Type B pancreatic cell (in vitro differentiated cells): ENCODE data around the gene CFAP77. TPM values are rescaled to one million over a fixed set of nuclear protein-coding genes. Genes with fewer than 3 reads are reported as not detected.

Source experiments
- DNase-seq: peaks from one replicate; pipeline ENCODE4 v3.0.0; 2021; ENCODE audit warnings: mixed read lengths; ENCODE audit not compliant: unreplicated experiment; ENCODE audit errors: extremely low spot score
- H3K27ac Mint-ChIP-seq: 2 replicates; pipeline ENCODE4 v1.8.0; 2021; ENCODE audit warnings: mild to moderate bottlenecking, mixed read lengths
- H3K27me3 Mint-ChIP-seq: 2 replicates; pipeline ENCODE4 v1.8.0; 2021; ENCODE audit warnings: mixed read lengths
- H3K36me3 Mint-ChIP-seq: 2 replicates; pipeline ENCODE4 v1.8.0; 2021; ENCODE audit warnings: mixed read lengths
- H3K4me1 Mint-ChIP-seq: one replicate; pipeline ENCODE4 v1.8.0; 2021; ENCODE audit warnings: mixed read lengths; ENCODE audit not compliant: unreplicated experiment
- H3K4me3 Mint-ChIP-seq: 2 replicates; pipeline ENCODE4 v1.8.0; 2021; ENCODE audit warnings: mild to moderate bottlenecking, mixed read lengths
- H3K9me3 Mint-ChIP-seq: 2 replicates; pipeline ENCODE4 v1.8.0; 2021; ENCODE audit warnings: mixed read lengths
- total RNA-seq: library from RNA; stranded (reverse); gene quantifications from 2 replicates; pipeline ENCODE4 v1.2.1, GENCODE V29; 2021; ENCODE audit warnings: low replicate concordance
- TF ChIP-seq, protein P1 (sequence below): fragments of 200-600 bp; sonication (generic); conservative IDR thresholded peaks from 2 replicates; pipeline ENCODE4 v1.5.0; 2021; ENCODE audit warnings: antibody characterized with exemption, mild to moderate bottlenecking

The CFAP77 gene
- total RNA-seq, 1 donor from 2014 or later = 1.5 TPM

GRCh38 chr9:132505991-132506655, 96.1 kb downstream of the CFAP77 start:
- TF ChIP-seq, protein P1, sequence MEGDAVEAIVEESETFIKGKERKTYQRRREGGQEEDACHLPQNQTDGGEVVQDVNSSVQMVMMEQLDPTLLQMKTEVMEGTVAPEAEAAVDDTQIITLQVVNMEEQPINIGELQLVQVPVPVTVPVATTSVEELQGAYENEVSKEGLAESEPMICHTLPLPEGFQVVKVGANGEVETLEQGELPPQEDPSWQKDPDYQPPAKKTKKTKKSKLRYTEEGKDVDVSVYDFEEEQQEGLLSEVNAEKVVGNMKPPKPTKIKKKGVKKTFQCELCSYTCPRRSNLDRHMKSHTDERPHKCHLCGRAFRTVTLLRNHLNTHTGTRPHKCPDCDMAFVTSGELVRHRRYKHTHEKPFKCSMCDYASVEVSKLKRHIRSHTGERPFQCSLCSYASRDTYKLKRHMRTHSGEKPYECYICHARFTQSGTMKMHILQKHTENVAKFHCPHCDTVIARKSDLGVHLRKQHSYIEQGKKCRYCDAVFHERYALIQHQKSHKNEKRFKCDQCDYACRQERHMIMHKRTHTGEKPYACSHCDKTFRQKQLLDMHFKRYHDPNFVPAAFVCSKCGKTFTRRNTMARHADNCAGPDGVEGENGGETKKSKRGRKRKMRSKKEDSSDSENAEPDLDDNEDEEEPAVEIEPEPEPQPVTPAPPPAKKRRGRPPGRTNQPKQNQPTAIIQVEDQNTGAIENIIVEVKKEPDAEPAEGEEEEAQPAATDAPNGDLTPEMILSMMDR = no peak
- H3K9me3 Mint-ChIP-seq = no peaks in the 10 kb centered on the region
- no peaks in the 10 kb centered on the region for H3K36me3 Mint-ChIP-seq
- H3K27me3 Mint-ChIP-seq = peaks cover 70% of the 10 kb centered on the region
- no peak overlapping the region for H3K4me3 Mint-ChIP-seq
- H3K27ac Mint-ChIP-seq = no peak overlapping the region
- peaks cover 19% of the 10 kb centered on the region for H3K4me1 Mint-ChIP-seq
- no peak for DNase-seq

DNA sequence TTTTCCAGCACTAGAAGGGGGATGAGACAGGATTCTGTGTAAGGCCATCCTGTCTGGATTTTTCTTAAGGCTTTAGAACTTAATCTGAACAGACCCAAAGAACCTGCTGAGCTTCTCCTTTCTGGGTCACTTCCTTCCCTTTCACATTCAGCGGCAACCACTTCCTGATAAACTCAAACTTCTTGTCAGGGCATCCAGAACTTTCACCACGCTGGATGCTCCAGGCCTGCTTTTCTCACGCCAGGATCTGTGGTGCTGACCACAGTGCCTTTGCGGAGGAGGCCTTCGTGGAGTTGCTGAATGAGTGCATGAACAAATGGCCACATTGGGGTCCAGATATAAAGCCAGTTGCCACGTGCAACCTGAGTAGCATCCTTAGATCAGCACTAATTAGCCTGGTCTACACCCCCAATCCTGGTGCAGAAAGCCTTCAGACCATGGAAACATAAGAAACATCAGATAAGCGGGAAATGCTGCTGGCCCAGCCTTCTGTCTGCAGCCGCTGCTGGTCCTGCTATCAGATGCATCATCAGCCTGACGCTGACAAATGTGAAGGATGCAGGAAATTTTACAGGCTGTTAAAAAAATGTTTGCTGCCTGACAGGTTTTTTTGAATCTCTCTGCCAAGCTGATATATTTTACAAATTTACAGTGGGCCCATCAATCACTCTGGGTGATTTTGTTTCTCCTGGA, 97.1 kb downstream of the CFAP77 start:
- Mint-ChIP-seq H3K27ac (peak overlapping the region; percentile 42), H3K27me3 (peaks cover 77% of the 10 kb centered on the region), H3K36me3 (no peaks in the 10 kb centered on the region), H3K4me1 (peaks cover 19% of the 10 kb centered on the region), H3K4me3 (no peak overlapping the region), H3K9me3 (no peaks in the 10 kb centered on the region)
- no peak for DNase-seq
- TF ChIP-seq, protein P1 = no peak

DNA sequence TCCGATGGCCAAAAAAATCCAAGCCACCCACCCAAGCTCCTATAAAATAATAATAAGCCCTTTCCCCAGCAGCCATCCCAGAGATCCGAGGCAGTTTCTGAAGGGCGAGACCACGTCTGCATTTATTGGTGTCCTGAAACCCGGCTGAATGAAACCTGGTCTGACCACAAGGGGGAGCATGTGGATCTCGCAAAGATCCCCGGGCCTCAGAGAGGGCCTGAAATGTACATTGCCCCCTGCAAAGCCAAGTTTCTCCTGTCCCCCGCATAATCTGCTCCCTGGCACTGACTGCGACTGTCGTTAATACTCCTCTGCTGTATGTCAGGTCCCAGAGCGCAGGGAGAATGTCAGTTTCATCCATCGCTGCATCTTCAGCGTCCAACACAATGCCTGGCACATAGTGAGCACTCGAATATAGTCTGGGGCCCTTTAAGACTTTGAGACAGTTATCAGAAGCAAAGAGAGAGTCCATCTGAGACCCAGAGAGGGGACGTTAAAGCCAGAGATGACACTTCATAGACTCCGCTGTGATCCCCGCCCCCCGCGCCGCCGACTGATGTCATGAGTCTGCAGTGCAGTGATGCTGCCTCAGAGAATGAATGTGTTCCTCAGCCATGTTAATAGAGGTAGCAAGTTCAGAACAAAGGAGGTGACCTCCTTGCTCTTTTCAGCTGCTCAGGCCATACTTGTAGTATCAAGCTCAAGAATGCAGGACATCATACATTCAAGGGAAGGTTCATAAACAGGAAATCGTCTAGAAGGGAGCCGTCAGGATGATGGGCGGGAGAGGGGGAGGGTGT, 97.9 kb downstream of the CFAP77 start:
- Mint-ChIP-seq H3K27ac (peak overlapping the region; percentile 42), H3K27me3 (peaks cover 74% of the 10 kb centered on the region), H3K4me3 (no peak overlapping the region), H3K36me3 (no peaks in the 10 kb centered on the region), H3K4me1 (peaks cover 19% of the 10 kb centered on the region), H3K9me3 (no peaks in the 10 kb centered on the region)
- DNase-seq = peak; percentile 82
- TF ChIP-seq, protein P1 = peak; percentile 91

DNA sequence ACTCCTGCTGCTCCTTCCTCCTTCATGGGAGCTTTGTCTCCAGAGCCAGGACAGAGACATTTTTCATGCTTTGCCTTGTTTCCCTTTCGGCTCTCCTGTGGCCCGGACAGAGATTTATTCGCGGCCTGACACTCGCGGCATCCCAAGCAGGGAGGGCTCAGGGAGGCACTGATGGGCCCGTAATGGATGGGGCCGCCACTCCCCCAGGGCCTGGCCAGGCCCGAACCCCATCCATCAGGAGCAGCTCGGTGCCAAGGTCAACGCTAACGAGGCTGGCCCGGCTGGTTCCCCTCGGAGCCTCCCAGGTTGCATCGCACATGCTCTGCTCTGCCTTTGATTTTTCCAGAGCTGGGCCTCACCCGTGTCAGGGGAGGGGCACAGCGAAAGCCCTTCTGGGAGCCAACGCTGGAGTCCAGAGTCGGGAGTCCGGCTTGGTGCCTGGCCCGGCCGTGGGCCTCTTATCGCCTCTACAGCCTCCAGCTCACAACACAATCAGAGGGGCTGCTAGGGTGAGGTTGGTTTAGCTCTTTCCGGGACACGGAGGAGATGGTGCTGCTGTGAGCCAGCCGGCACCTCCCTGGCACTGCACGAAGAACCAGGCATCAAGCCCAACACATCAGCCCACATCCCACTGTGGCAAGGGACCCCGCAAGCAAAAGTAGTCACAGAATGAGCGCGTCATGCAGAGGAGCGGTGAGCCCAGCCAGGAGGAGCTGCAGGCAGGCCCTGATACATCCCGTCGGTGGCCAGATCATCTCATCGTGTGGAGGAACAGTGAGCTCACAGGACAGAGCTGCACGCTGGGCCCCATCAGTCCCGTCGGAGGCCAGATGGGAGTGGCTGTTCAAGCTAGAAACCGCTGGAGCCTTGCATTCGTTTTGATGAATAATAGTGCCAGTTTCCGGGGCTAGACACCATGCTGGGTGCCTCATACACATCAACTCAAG, 100.2 kb downstream of the CFAP77 start:
- TF ChIP-seq, protein P1 = no peak
- H3K4me3 Mint-ChIP-seq = no peak overlapping the region
- H3K27ac Mint-ChIP-seq = peak overlapping the region; percentile 9
- H3K36me3 Mint-ChIP-seq = no peaks in the 10 kb centered on the region
- H3K9me3 Mint-ChIP-seq = no peaks in the 10 kb centered on the region
- H3K4me1 Mint-ChIP-seq = peaks cover 19% of the 10 kb centered on the region
- peaks cover 67% of the 10 kb centered on the region for H3K27me3 Mint-ChIP-seq
- DNase-seq = no peak
